NT2/D1 (cell line): ENCODE measurements around the gene HEPACAM2.

Experiments
- YY1 ChIP-seq: IDR thresholded peaks from 2 replicates; pipeline ENCODE4 v1.6.1; 2011; ENCODE audit not compliant: insufficient read length, insufficient read depth
- ZNF274 ChIP-seq: IDR thresholded peaks from 2 replicates; pipeline ENCODE4 v1.6.1; 2011; ENCODE audit warnings: mild to moderate bottlenecking, low read depth, low read length

DNA sequence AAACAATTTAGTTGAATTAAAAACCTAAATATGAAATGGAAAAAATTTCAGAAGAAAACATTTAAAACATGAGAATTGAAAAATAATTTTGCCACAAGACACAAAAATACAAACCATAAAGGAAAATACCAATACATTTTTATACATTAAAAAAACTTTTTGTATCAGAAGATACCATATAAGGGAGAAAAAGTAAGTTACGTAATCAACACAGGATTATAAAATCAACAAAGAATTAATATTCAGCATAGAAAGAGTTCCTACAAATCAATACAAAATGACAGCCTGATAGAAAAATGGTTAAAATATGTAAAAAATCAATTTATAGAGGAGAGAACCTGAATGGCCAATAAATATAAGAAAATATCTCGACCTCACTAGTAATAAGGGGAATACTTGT, 61.5 kb downstream of the HEPACAM2 start:
- TF ChIP-seq ZNF274, result no peak
- no peak for TF ChIP-seq YY1
